H1 (cell line): ENCODE results near the gene NHERF2. TPM values are rescaled to one million over a fixed set of nuclear protein-coding genes. Genes with fewer than 3 reads are reported as not detected.

Experiments used
- CTCF ChIA-PET: fragments of 300-600 bp; sonication (Branson Sonifier 250); formaldehyde crosslinking; loops from one replicate; lab custom pipeline; 2021; ENCODE audit not compliant: partially characterized antibody; lab: Charles Lee
- POLR2A ChIA-PET: fragments of 300-600 bp; sonication (Branson Sonifier 250); formaldehyde crosslinking; loops from one replicate; lab custom pipeline; 2021; ENCODE audit warnings: inconsistent platforms; ENCODE audit not compliant: partially characterized antibody; lab: Charles Lee
- DNase-seq, 2 experiments: peaks; one replicate each; pipeline versions ENCODE4 v3.0.0 to v3.0.0-alpha.2; 2010 to 2022; ENCODE audit warnings: low spot score in 2 of 2, low read depth in 1 of 2, mixed read lengths in 1 of 2
- FAIRE-seq: peaks from 2 replicates; lab custom pipeline; 2011; peaks lifted over from hg19 to GRCh38; lab: Jason Lieb, UNC
- H2AFZ ChIP-seq: 2 replicates; pipeline ENCODE4 v1.8.1; 2012; ENCODE audit warnings: low read length, inconsistent platforms
- H2AK5ac ChIP-seq: 2 replicates; pipeline ENCODE4 v1.6.1; 2013; ENCODE audit warnings: low read depth, low read length
- H2BK120ac ChIP-seq: replicated peaks from 2 replicates; pipeline ENCODE3; 2013; ENCODE audit warnings: low read depth, low read length, inconsistent platforms
- H2BK12ac ChIP-seq: 2 replicates; pipeline ENCODE4 v1.6.1; 2013; ENCODE audit warnings: low read depth, low read length
- H2BK15ac ChIP-seq: 2 replicates; pipeline ENCODE4 v1.6.1; 2013; ENCODE audit warnings: low read length
- H2BK20ac ChIP-seq: 2 replicates; pipeline ENCODE4 v1.6.1; 2013; ENCODE audit warnings: low read length
- H2BK5ac ChIP-seq: 2 replicates; pipeline ENCODE4 v1.6.1; 2013; ENCODE audit warnings: low read depth, low read length
- H3K14ac ChIP-seq: 2 replicates; pipeline ENCODE4 v1.6.1; 2013; ENCODE audit warnings: inconsistent platforms; ENCODE audit not compliant: insufficient read length
- H3K18ac ChIP-seq: 2 replicates; pipeline ENCODE4 v1.6.1; 2013; ENCODE audit warnings: low read length; ENCODE audit errors: extremely low read depth
- H3K23ac ChIP-seq: 2 replicates; pipeline ENCODE4 v1.6.1; 2013; ENCODE audit warnings: inconsistent platforms; ENCODE audit not compliant: insufficient read length
- H3K23me2 ChIP-seq: 2 replicates; pipeline ENCODE4 v1.6.1; 2013; ENCODE audit warnings: low read depth, low read length
- H3K27ac ChIP-seq: 2 replicates; pipeline ENCODE4 v1.6.1; 2011; ENCODE audit warnings: low read depth, low read length, inconsistent platforms
- H3K27me3 ChIP-seq, 4 experiments: replicated peaks in 1 of 4; 1 replicate in 1 of 4; 2 replicates in 3 of 4; pipeline versions ENCODE4 v1.6.1 to v1.8.1; 2011 to 2013; ENCODE audit warnings: low read length in 3 of 4, mild to moderate bottlenecking in 3 of 4, inconsistent platforms in 2 of 4, mixed read lengths in 2 of 4, moderate library complexity in 1 of 4; ENCODE audit not compliant: control insufficient read depth in 3 of 4, insufficient read depth in 3 of 4; ENCODE audit errors: extremely low read depth in 1 of 4
- H3K36me3 ChIP-seq, 4 experiments: 2 replicates each; pipeline versions ENCODE4 v1.6.1 to v1.8.1; 2011 to 2013; ENCODE audit warnings: mild to moderate bottlenecking in 4 of 4, low read length in 3 of 4, moderate library complexity in 2 of 4, control low read depth in 1 of 4, inconsistent platforms in 1 of 4; ENCODE audit not compliant: insufficient read depth in 4 of 4, control insufficient read depth in 2 of 4
- H3K4ac ChIP-seq: replicated peaks from 2 replicates; pipeline ENCODE3; 2013; ENCODE audit warnings: low read length, low read depth, mixed read lengths, inconsistent platforms; ENCODE audit not compliant: insufficient read length
- H3K4me1 ChIP-seq, 4 experiments: replicated peaks in 1 of 4; 1 replicate in 1 of 4; 2 replicates in 3 of 4; pipeline versions ENCODE4 v1.6.1 to v1.8.1; 2011 to 2013; ENCODE audit warnings: low read length in 3 of 4, inconsistent platforms in 2 of 4, mixed read lengths in 1 of 4; ENCODE audit not compliant: insufficient read depth in 4 of 4, control insufficient read depth in 3 of 4
- H3K4me2 ChIP-seq, 2 experiments: 2 replicates each; pipeline versions ENCODE4 v1.6.1 to v1.8.1; 2011 to 2013; ENCODE audit warnings: low read depth in 2 of 2, low read length in 2 of 2, control low read depth in 1 of 2, inconsistent platforms in 1 of 2, mild to moderate bottlenecking in 1 of 2; ENCODE audit not compliant: insufficient read depth in 1 of 2
- H3K4me3 ChIP-seq, 4 experiments: fragments of 200-600, 300-600 bp in 1 of 4; sonication (generic), shearing (Covaris generic), sonication (Bioruptor Twin) in 1 of 4; 2 replicates each; pipeline versions ENCODE4 v1.5.1 to v1.8.1; 2011 to 2016; ENCODE audit warnings: low read length in 4 of 4, low read depth in 3 of 4, control low read depth in 2 of 4, inconsistent platforms in 2 of 4, mild to moderate bottlenecking in 2 of 4, mixed read lengths in 1 of 4, moderate library complexity in 1 of 4; ENCODE audit not compliant: insufficient read depth in 2 of 4; ENCODE audit errors: extremely low read depth in 1 of 4
- H3K56ac ChIP-seq: replicated peaks from 2 replicates; pipeline ENCODE3; 2013; ENCODE audit warnings: low read depth, mild to moderate bottlenecking, mixed read lengths, low read length, inconsistent platforms; ENCODE audit not compliant: insufficient read length
- H3K79me1 ChIP-seq: 2 replicates; pipeline ENCODE4 v1.6.1; 2013; ENCODE audit warnings: low read depth, low read length, control low read depth
- H3K79me2 ChIP-seq, 2 experiments: 2 replicates each; pipeline versions ENCODE4 v1.6.1 to v1.8.1; 2012 to 2013; ENCODE audit warnings: low read length in 2 of 2, mild to moderate bottlenecking in 2 of 2, inconsistent platforms in 1 of 2; ENCODE audit not compliant: insufficient read depth in 2 of 2, control insufficient read depth in 1 of 2
- H3K9ac ChIP-seq, 4 experiments: replicated peaks in 1 of 4; 1 replicate in 1 of 4; 2 replicates in 3 of 4; pipeline versions ENCODE4 v1.6.1 to v1.8.1; 2011 to 2013; ENCODE audit warnings: low read depth in 3 of 4, low read length in 3 of 4, control low read depth in 2 of 4, mild to moderate bottlenecking in 2 of 4, moderate library complexity in 2 of 4, inconsistent platforms in 1 of 4; ENCODE audit errors: extremely low read depth in 1 of 4
- H3K9me3 ChIP-seq, 2 experiments: 2 replicates each; pipeline versions ENCODE4 v1.6.1 to v1.8.1; 2012 to 2013; ENCODE audit warnings: mild to moderate bottlenecking in 2 of 2, moderate library complexity in 2 of 2, control low read depth in 1 of 2, inconsistent platforms in 1 of 2, low read depth in 1 of 2, low read length in 1 of 2, mixed read lengths in 1 of 2; ENCODE audit not compliant: insufficient read depth in 2 of 2
- H4K20me1 ChIP-seq, 2 experiments: replicated peaks in 1 of 2; 2 replicates each; pipeline versions ENCODE3 to v1.8.1; 2011 to 2013; ENCODE audit warnings: inconsistent platforms in 2 of 2, low read length in 2 of 2, mild to moderate bottlenecking in 1 of 2; ENCODE audit not compliant: insufficient read depth in 2 of 2, control insufficient read depth in 1 of 2
- H4K5ac ChIP-seq: 2 replicates; pipeline ENCODE4 v1.6.1; 2013; ENCODE audit warnings: low read length, low read depth, mixed read lengths, inconsistent platforms; ENCODE audit not compliant: insufficient read length
- H4K8ac ChIP-seq: 2 replicates; pipeline ENCODE4 v1.8.0; 2013; ENCODE audit warnings: mild to moderate bottlenecking, moderate library complexity, low read length, inconsistent platforms; ENCODE audit not compliant: insufficient read depth; ENCODE audit errors: extremely low read depth
- H4K91ac ChIP-seq: replicated peaks from 2 replicates; pipeline ENCODE3; 2013; ENCODE audit warnings: low read length, mixed read lengths, inconsistent platforms; ENCODE audit not compliant: insufficient read length
- RAD21 ChIP-seq, 2 experiments: IDR thresholded peaks in 1 of 2; conservative IDR thresholded peaks in 1 of 2; 2 replicates each; pipeline ENCODE4 v1.6.1; 2011; ENCODE audit warnings: low read depth in 2 of 2, low read length in 2 of 2, improper control_type of control experiment in 1 of 2, inconsistent platforms in 1 of 2, mild to moderate bottlenecking in 1 of 2, moderate library complexity in 1 of 2
- RNF2 ChIP-seq: fragments of 200-900, 300-1000 bp; sonication (generic); IDR thresholded peaks from 2 replicates; pipeline ENCODE4 v1.7.1; 2016; ENCODE audit warnings: borderline replicate concordance, low read depth, mild to moderate bottlenecking, antibody characterized with exemption, low read length; ENCODE audit not compliant: poor library complexity, severe bottlenecking; ENCODE audit errors: missing control alignments
- SAP30 ChIP-seq: fragments of 300-600 bp; sonication (generic); IDR thresholded peaks from 2 replicates; pipeline ENCODE4 v1.7.1; 2012; ENCODE audit warnings: low read length, moderate library complexity, mild to moderate bottlenecking, inconsistent platforms; ENCODE audit not compliant: insufficient read depth, insufficient replicate concordance
- TAF7 ChIP-seq: optimal IDR thresholded peaks from 2 replicates; pipeline ENCODE3; 2011; ENCODE audit warnings: low read depth, mild to moderate bottlenecking, inconsistent platforms, low read length, moderate library complexity, borderline replicate concordance
- USF2 ChIP-seq: IDR thresholded peaks from 2 replicates; pipeline ENCODE4 v1.6.1; 2011; ENCODE audit warnings: low read length, improper control_type of control experiment
- YY1 ChIP-seq: IDR thresholded peaks from 2 replicates; pipeline ENCODE4 v1.6.1; 2011; ENCODE audit warnings: low read depth, mild to moderate bottlenecking, low read length
- WGBS, 2 experiments: shearing (Covaris generic) in 1 of 2; methylation state at CpG; one replicate each; pipeline versions ENCODE4 v1.1.6 to v1.1.7; 2013 to 2015; ENCODE audit warnings: low lambda C conversion rate in 2 of 2, mixed read lengths in 2 of 2, inconsistent platforms in 1 of 2, low coverage in 1 of 2, missing lambda C conversion rate in 1 of 2; ENCODE audit not compliant: insufficient replicate concordance in 2 of 2, insufficient coverage in 1 of 2, insufficient read length in 1 of 2; ENCODE audit errors: extremely low coverage in 1 of 2, missing lambda C conversion rate in 1 of 2; 5-methylcytosine and 5-hydroxymethylcytosine counted together
- polyA plus RNA-seq, 7 experiments: library from polyadenylated mRNA; depleted of rRNA in 3 of 7; stranded (reverse) in 5 of 7; unstranded in 2 of 7; fragments of >200 nt in 5 of 7; fragments of 200-250 nt in 2 of 7; gene quantifications; 1 replicate in 5 of 7; 2 replicates in 1 of 7; 4 replicates in 1 of 7; pipeline versions ENCODE4 v1.2.1 to v1.2.3, GENCODE V29; 2011 to 2013; ENCODE audit warnings: missing spikeins in 2 of 7, mixed read lengths in 2 of 7
- total RNA-seq: library from RNA; stranded (reverse); fragmentation: NEBNext Ultra II Directional; extraction: Animal tissue kit (Norgen Biotek cat#: 25700); gene quantifications from 2 replicates; pipeline ENCODE4 v1.2.1, GENCODE V29; 2021

Gene NHERF2
- total and polyA plus RNA-seq, 2 of the 8 experiments (the other 6 are each of a cell fraction or from before 2014, with no cell fraction given), result 13.9 to 19.3 TPM

- H2AK5ac ChIP-seq, result no peak overlapping the region
- no peak for DNase-seq
- H4K8ac ChIP-seq, result no peak overlapping the region
- no peak overlapping the region for H3K9ac ChIP-seq
- no peak overlapping the region for H2BK15ac ChIP-seq
- H2BK120ac ChIP-seq, result no peak overlapping the region
- no peak overlapping the region for H3K56ac ChIP-seq
- H2BK20ac ChIP-seq, result no peak overlapping the region
- no peak overlapping the region for H3K27ac ChIP-seq
- CTCF ChIA-PET, result interaction anchor here (0.6 to 2.3 kb wide), 4 partner anchors 11 to 38 kb away, joined by 3 to 4 read pairs (median 3); no protein-coding TSS in a partner anchor
- peaks cover 0 to 6% of the 10 kb centered on the region in 2 experiments; a peak in 1 of 4 replicates for H3K79me2 ChIP-seq
- H3K18ac ChIP-seq, result no peak overlapping the region
- H2BK5ac ChIP-seq, result no peak overlapping the region
- H4K91ac ChIP-seq, result no peak overlapping the region
- WGBS, 2 experiments, result 94% methylated on average over 21 of the region's 21 CpGs; no CpG with 5 or more reads in 1 of the 2 experiments
- H3K4ac ChIP-seq, result no peak overlapping the region
- H2AFZ ChIP-seq, result no peak overlapping the region
- no peaks in the 10 kb centered on the region for H3K9me3 ChIP-seq
- H3K4me3 ChIP-seq, result no peak overlapping the region
- H3K23ac ChIP-seq, result no peak overlapping the region
- H3K27me3 ChIP-seq, result no peaks in the 10 kb centered on the region
- H3K23me2 ChIP-seq, result peaks cover 3% of the 10 kb centered on the region
- H3K4me1 ChIP-seq, result peaks cover 0 to 3% (median 1%) of the 10 kb centered on the region in 4 experiments; a peak in 3 of 7 replicates
- H3K79me1 ChIP-seq, result peaks cover 9% of the 10 kb centered on the region; the same call in 1 of the 2 replicates
- no peak overlapping the region for H4K5ac ChIP-seq
- no peak overlapping the region for H3K4me2 ChIP-seq
- no peak overlapping the region for H2BK12ac ChIP-seq
- H4K20me1 ChIP-seq, result peaks cover 2 to 8% of the 10 kb centered on the region in 2 experiments
- H3K36me3 ChIP-seq, result peaks cover 0 to 5% (median 4%) of the 10 kb centered on the region in 4 experiments; a peak in 3 of 8 replicates
- H3K14ac ChIP-seq, result no peak overlapping the region
- no peak for FAIRE-seq
- POLR2A ChIA-PET, result interaction anchor here (2.0 kb wide), 1 partner anchor 53 kb away, joined by 5 read pairs; no protein-coding TSS in a partner anchor
- TF ChIP-seq YY1, result no peak
- no peak for TF ChIP-seq USF2
- TF ChIP-seq RAD21 (IDR thresholded peaks at IDR 0.05 in 1 of 2, conservative IDR thresholded peaks at IDR 0.05 in 1 of 2; ENCODE audit: low read depth in 2 of 2, low read length in 2 of 2), result no peak
- TF ChIP-seq TAF7, result no peak
- TF ChIP-seq SAP30, result no peak
- no peak for TF ChIP-seq RNF2
Measured at GRCh38 chr16:2053211-2053610, 26.5 kb downstream of the NHERF2 start.
